Measurements from ENCODE around the gene TEX28. TPM values are rescaled to one million over a fixed set of nuclear protein-coding genes. Genes with fewer than 3 reads are reported as not detected.
"Not testable (repeated sequence)": the region's sequence is repeated elsewhere in the genome, so short reads cannot be mapped to it uniquely, and the experiment has no call there.

Gene TEX28, protein sequence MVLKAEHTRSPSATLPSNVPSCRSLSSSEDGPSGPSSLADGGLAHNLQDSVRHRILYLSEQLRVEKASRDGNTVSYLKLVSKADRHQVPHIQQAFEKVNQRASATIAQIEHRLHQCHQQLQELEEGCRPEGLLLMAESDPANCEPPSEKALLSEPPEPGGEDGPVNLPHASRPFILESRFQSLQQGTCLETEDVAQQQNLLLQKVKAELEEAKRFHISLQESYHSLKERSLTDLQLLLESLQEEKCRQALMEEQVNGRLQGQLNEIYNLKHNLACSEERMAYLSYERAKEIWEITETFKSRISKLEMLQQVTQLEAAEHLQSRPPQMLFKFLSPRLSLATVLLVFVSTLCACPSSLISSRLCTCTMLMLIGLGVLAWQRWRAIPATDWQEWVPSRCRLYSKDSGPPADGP
- total RNA-seq (2022) (not detected in 2 replicates), Bru-seq, nascent RNA (not detected), BruChase-seq, experiment 1, labeled RNA remaining after a 6-hour chase (not detected), BruChase-seq, experiment 2, labeled RNA remaining after a 2-hour chase (not detected)
- long read RNA-seq: 0 reads

DNA sequence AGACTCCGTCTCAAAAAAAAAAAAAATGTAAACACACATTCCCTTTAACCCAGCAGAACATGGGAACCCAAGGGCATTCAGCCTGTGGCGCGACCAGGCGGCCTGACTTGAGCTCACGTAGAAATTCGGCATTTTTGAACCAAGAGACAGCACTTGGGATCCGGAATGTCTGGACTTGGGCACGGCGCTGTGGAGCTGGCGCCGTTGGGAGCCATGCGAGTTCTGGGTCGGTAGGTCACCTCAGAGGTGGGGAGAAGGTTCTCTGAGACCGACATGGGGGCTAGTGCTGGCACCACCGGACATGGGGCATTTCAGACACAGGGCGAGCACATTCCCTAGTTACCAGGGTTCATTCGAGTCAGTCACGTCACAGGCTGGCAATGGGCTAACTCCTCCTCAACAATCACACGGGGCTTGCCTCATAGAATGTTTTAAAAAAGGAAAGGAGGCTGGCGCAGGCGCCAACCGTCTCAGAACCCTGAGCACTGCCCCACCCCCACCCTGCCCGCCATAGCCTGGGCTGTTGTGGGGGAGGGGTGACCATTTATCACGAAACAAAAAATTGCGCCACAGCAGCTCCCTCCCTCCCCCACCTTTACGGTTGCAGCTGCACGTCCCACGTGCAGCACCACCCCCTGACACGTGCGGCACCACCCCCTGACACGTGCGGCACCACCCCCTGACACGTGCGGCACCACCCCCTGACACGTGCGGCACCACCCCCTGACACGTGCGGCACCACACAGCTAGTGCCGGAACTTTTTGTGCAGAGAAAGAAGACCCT is at the start of gene TEX28:
Gene TEX28 (minus strand): TSS at position 334 of the 784 bp plus-strand sequence. CDS start 3,007 bp downstream, outside the sequence.
- H3K27ac Mint-ChIP-seq (ENCODE audit: unreplicated experiment): no peak within 1 kb of the TSS
- H3K4me3 Mint-ChIP-seq (ENCODE audit: low read depth, unreplicated experiment): no peak within 1 kb of the TSS
- no peaks in the 10 kb centered on the region for H3K27me3 Mint-ChIP-seq (ENCODE audit: unreplicated experiment)
- TF ChIP-seq CTCF (IDR thresholded peaks at IDR 0.05; ENCODE audit: unreplicated experiment): no peak
- BruUV-seq (replicated peaks): no TSS peak
- DNase-seq: no peak
- no peaks in the 10 kb centered on the region for H3K36me3 Mint-ChIP-seq (ENCODE audit: insufficient read depth, unreplicated experiment)
- intact Hi-C loops (cut with micrococcal nuclease; ENCODE audit: unreplicated experiment): no loop called here
- no peaks in the 10 kb centered on the region for H3K9me3 Mint-ChIP-seq (ENCODE audit: low read depth, unreplicated experiment)
- CTCF ChIA-PET: no interaction called here
- H3K4me1 Mint-ChIP-seq (ENCODE audit: low read depth, unreplicated experiment): no peaks in the 10 kb centered on the region

DNA sequence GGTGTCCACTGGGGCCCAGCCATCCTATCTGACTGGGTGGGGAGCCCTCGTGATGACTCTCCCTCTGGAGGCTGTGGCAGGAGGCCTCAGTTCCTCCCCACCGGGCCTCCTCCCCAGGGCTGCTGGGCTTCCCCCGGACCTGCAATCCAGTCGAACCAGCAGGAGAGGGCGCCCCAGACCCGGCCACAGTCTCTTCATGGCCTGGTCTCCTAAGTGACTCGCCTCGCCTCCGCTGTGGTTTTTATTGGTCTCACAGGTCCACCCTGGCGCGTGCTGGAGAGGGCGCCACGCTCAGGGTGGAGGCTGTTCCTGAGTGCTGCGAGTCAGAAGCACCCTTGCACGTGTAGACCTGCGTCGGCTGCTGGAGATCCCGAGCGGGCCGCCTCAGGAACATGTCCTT is 48.7 kb upstream of the TEX28 start:
- intact Hi-C loops (cut with micrococcal nuclease; ENCODE audit: unreplicated experiment); H3K27ac Mint-ChIP-seq (ENCODE audit: unreplicated experiment); H3K27me3 Mint-ChIP-seq (ENCODE audit: unreplicated experiment); BruUV-seq (replicated peaks); H3K4me3 Mint-ChIP-seq (ENCODE audit: low read depth, unreplicated experiment); CTCF ChIA-PET; H3K9me3 Mint-ChIP-seq (ENCODE audit: low read depth, unreplicated experiment); H3K4me1 Mint-ChIP-seq (ENCODE audit: low read depth, unreplicated experiment); DNase-seq: not testable (repeated sequence)
- peaks cover 17% of the 10 kb centered on the region for H3K36me3 Mint-ChIP-seq (ENCODE audit: insufficient read depth, unreplicated experiment)

DNA sequence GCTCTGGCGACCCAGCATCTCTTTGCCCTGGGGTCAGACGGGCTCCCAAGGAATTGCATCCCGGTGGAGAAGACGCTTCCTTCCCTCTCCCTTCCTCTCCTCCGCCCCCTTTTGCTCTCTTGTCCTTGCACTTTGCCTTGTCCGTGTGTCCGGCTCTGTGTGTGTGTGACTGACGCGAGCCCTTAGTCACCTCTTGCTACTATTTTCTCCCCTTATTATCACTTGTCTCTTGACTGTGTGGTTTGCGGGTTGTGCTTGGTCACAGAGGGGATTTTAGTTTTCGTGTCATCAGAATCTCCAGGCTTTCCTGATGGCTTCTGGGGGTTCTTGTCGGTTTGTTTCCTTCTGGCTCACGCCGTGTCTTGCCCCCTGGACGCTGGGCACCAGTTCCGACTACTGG is 48.1 kb upstream of the TEX28 start:
- CTCF ChIA-PET; DNase-seq; H3K4me3 Mint-ChIP-seq (ENCODE audit: low read depth, unreplicated experiment); H3K27ac Mint-ChIP-seq (ENCODE audit: unreplicated experiment); H3K4me1 Mint-ChIP-seq (ENCODE audit: low read depth, unreplicated experiment); H3K27me3 Mint-ChIP-seq (ENCODE audit: unreplicated experiment); H3K9me3 Mint-ChIP-seq (ENCODE audit: low read depth, unreplicated experiment); intact Hi-C loops (cut with micrococcal nuclease; ENCODE audit: unreplicated experiment); BruUV-seq (replicated peaks): not testable (repeated sequence)
- peaks cover 12% of the 10 kb centered on the region for H3K36me3 Mint-ChIP-seq (ENCODE audit: insufficient read depth, unreplicated experiment)

GRCh38 chrX:154341399-154342298 is 46.7 kb upstream of the TEX28 start:
- H3K27me3 Mint-ChIP-seq (ENCODE audit: unreplicated experiment); H3K4me1 Mint-ChIP-seq (ENCODE audit: low read depth, unreplicated experiment); CTCF ChIA-PET; DNase-seq; H3K36me3 Mint-ChIP-seq (ENCODE audit: insufficient read depth, unreplicated experiment); intact Hi-C loops (cut with micrococcal nuclease; ENCODE audit: unreplicated experiment); BruUV-seq (replicated peaks); H3K4me3 Mint-ChIP-seq (ENCODE audit: low read depth, unreplicated experiment); H3K27ac Mint-ChIP-seq (ENCODE audit: unreplicated experiment); H3K9me3 Mint-ChIP-seq (ENCODE audit: low read depth, unreplicated experiment): not testable (repeated sequence)

GRCh38 chrX:154334496-154334895 is 39.6 kb upstream of the TEX28 start:
- intact Hi-C loops (cut with micrococcal nuclease; ENCODE audit: unreplicated experiment): no loop called here
- no peaks in the 10 kb centered on the region for H3K4me1 Mint-ChIP-seq (ENCODE audit: low read depth, unreplicated experiment)
- no peak for DNase-seq
- TF ChIP-seq CTCF (IDR thresholded peaks at IDR 0.05; ENCODE audit: unreplicated experiment): no peak
- H3K36me3 Mint-ChIP-seq (ENCODE audit: insufficient read depth, unreplicated experiment): no peaks in the 10 kb centered on the region
- H3K27ac Mint-ChIP-seq (ENCODE audit: unreplicated experiment): no peak overlapping the region
- CTCF ChIA-PET: no interaction called here
- BruUV-seq (replicated peaks): no TSS peak
- no peak overlapping the region for H3K4me3 Mint-ChIP-seq (ENCODE audit: low read depth, unreplicated experiment)
- peaks cover 11% of the 10 kb centered on the region for H3K27me3 Mint-ChIP-seq (ENCODE audit: unreplicated experiment)
- H3K9me3 Mint-ChIP-seq (ENCODE audit: low read depth, unreplicated experiment): no peaks in the 10 kb centered on the region

All from Calu3 (cell line).